ENCODE data around the gene MBNL3.

GRCh38 chrX:132384301-132384700 lies 104.5 kb downstream of the MBNL3 start:
- TF ChIP-seq CTCF (IDR thresholded peaks at IDR 0.05) = no peak
- TF ChIP-seq EZH2 (IDR thresholded peaks at IDR 0.05) = no peak
